GM12874 (cell line): ENCODE measurements around the gene DMXL1.

Source experiments
- CTCF ChIP-seq: IDR thresholded peaks from 2 replicates; pipeline ENCODE4 v1.5.1; 2011; ENCODE audit warnings: low read depth, mild to moderate bottlenecking, control low read depth, low read length, moderate library complexity; ENCODE audit not compliant: insufficient read depth

The DMXL1 gene

GRCh38 chr5:119174578-119175163 is 103.8 kb downstream of the DMXL1 start:
- no peak for TF ChIP-seq CTCF

GRCh38 chr5:119176785-119177184 is 105.9 kb downstream of the DMXL1 start:
- TF ChIP-seq CTCF = no peak

GRCh38 chr5:119177226-119177625 is 106.3 kb downstream of the DMXL1 start:
- no peak for TF ChIP-seq CTCF

GRCh38 chr5:119178435-119178834 is 107.5 kb downstream of the DMXL1 start:
- TF ChIP-seq CTCF = no peak

GRCh38 chr5:119179857-119180641 is 109.2 kb downstream of the DMXL1 start:
- TF ChIP-seq CTCF = no peak

- no peak for TF ChIP-seq CTCF
Observed at GRCh38 chr5:119187776-119188529, 117.1 kb downstream of the DMXL1 start.

- no peak for TF ChIP-seq CTCF
Observed at GRCh38 chr5:119190470-119191095, 119.7 kb downstream of the DMXL1 start.
